Fibroblast of skin of right quadriceps (primary cell): ENCODE measurements around the gene PTDSS2.

Experiments
- DNase-seq: peaks from one replicate; pipeline ENCODE4 v3.0.0-alpha.2; 2013

PTDSS2 gene

DNA sequence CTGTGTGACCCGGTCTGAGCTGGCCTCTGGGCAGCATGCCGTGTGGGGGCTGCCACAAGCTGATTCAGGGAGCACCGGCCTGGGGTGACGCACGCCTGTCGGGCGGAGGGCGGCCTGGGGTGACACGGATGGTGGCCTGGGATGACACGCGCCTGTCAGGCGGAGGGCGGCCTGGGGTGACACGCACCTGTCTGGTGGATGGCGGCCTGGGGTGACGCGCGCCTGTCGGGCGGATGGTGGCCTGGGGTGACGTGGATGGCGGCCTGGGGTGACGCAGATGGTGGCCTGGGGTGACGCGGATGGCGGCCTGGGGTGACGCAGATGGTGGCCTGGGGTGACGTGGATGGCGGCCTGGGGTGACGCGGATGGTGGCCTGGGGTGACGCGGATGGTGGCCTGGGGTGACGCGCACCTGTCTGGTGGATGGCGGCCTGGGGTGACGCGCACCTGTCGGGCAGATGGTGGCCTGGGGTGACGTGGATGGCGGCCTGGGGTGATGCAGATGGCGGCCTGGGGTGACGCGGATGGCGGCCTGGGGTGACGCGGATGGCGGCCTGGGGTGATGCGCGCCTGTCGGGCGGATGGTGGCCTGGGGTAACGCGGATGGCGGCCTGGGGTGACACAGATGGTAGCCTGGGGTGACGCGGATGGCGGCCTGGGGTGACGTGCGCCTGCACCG, 21.5 kb downstream of the PTDSS2 start:
- DNase-seq, result no peak

- DNase-seq, result no peak
These were observed 22.2 kb downstream of the PTDSS2 start for GRCh38 chr11:472272-472671.

DNA sequence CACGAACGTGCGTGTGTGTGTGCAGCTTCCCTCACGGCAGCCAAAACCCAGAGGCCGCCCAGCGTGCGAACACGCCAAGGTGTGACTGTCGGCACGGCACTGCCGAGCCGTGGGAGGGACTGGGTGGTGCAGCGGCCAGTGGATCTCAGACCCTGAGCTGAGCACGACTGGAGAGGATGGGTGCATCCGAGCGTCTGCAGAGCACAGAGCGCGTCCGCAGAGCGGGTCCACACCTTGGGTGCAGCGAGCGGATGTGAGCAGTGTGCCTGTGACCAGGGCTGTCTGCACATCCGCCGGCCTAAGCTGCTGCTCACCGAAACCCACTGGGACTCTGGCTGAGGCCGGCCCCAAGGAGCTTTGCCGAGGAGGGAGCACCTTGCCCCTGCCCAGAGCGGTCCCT, 22.7 kb downstream of the PTDSS2 start:
- DNase-seq, result no peak

- no peak for DNase-seq
These were observed 23.3 kb downstream of the PTDSS2 start for GRCh38 chr11:473415-473814.

GRCh38 chr11:473962-474785, 24.1 kb downstream of the PTDSS2 start:
- no peak for DNase-seq

DNA sequence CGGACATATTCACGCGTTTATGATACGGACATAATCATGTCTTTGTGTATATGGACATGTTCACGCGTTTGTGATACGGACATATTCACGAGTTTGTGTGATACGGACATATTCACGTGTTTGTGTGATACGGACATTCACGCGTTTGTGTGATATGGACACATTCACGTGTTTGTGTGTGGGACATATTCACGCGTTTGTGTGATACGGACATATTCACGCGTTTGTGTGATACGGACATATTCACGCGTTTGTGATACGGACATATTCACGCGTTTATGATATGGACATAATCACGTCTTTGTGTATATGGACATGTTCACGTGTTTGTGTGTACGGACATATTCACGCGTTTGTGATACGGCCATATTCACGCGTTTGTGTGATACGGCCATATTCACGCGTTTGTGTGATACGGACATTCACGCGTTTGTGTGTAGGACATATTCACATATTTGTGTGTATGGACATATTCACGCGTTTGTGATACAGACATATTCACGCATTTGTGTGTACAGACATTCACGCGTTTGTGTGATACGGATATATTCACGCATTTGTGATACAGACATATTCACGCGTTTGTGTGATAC, 24.9 kb downstream of the PTDSS2 start:
- DNase-seq, result no peak

DNA sequence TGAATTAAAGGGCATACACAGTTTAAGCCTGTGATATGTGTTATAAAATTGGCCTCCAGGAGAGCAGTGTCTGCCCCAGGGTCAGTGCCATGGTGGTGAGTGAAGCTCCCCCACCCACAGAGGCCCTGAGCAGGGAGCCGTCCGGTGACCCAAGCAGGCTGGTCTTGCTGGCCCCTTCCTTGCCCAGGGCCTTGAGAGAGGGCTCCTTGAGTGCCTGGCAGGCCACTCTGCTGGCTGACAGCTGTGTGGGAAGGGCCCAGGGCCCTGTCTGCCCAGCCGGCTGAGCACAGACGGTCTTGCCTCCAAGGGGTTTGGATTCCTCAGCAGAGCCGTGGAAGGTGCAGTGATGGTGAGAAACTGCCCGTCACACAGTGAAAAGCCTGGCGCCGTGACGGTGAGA, 25.9 kb downstream of the PTDSS2 start:
- DNase-seq, result no peak

DNA sequence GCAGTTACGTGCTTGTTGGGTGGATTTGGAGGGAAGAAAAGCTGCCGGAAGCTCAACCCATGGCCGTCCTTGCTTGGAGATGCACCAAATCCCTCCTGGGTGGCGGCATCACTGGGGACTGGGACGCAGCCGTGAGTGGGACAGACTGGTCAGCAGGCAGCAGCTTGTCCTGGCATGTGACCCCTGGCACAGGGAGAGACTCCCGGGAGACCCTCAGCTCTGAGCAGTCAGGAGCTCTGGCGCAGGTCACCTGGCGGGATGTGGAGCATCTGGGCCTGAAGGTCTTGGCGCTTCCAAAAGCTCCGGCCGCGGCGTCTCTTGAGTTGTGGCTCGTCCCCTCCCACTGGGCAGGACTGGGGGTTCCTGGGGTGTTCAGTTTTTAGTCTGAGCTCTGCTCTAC, 26.3 kb downstream of the PTDSS2 start:
- DNase-seq, result no peak

- no peak for DNase-seq
These were observed 27.1 kb downstream of the PTDSS2 start for GRCh38 chr11:477052-477715.

GRCh38 chr11:479311-479710, 29.2 kb downstream of the PTDSS2 start:
- no peak for DNase-seq

DNA sequence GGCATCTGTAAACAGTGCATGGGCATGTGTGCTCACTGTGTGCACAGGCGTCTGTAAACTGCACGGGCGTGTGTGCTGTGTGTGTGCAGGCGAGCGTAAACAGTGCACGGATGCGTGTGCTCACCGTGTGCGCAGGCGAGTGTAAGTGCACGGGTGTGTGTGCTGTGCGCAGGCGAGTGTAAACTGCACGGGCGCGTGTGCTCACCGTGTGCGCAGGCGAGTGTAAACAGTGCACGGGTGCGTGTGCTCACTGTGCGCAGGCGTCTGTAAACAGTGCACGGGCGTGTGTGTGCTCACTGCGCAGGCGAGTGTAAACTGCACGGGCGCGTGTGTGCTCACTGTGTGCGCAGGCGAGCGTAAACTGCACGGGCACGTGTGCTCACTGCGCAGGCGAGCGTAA, 34.5 kb downstream of the PTDSS2 start:
- DNase-seq, result no peak

- DNase-seq, result no peak
These were observed 36.1 kb downstream of the PTDSS2 start for GRCh38 chr11:486189-486588.

DNA sequence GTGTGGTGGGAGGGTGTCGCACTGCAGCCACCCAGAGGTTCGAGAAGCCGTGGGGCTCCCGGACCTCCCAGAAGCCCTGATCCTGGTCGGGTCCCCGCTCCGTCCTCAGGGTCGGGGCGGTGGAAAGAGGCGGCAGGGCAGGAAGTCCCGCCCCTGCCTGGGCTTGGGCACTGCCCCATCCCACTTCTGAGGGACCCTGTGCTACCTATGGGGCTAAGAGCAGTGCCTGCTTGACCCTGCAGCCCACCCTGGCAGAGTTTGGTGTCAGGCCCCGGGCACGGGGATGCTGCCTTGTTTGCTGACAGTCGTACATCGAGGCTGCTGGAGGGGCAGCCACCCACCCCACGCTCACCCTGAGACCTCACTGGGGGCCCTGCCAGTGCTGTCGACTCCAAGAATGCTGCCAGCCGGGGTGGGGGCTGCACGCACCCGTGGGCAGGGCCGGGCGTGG, 37.5 kb downstream of the PTDSS2 start:
- DNase-seq, result no peak

DNA sequence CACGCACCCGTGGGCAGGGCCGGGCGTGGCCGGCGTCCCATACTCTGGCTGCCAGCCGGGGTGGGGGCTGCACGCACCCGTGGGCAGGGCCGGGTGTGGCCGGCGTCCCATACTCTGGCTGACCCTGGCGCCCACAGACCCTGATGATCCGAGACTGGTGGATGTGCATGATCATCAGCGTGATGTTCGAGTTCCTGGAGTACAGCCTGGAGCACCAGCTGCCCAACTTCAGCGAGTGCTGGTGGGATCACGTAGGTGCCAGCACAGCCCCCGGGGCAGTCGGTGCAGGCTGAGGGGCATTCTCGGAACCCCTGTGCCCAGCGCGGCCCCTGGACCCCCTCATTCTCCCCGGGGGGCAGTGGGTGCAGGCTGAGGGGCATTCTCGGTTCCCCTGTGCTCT, 38.0 kb downstream of the PTDSS2 start:
- no peak for DNase-seq

GRCh38 chr11:488579-488978, 38.5 kb downstream of the PTDSS2 start:
- no peak for DNase-seq

DNA sequence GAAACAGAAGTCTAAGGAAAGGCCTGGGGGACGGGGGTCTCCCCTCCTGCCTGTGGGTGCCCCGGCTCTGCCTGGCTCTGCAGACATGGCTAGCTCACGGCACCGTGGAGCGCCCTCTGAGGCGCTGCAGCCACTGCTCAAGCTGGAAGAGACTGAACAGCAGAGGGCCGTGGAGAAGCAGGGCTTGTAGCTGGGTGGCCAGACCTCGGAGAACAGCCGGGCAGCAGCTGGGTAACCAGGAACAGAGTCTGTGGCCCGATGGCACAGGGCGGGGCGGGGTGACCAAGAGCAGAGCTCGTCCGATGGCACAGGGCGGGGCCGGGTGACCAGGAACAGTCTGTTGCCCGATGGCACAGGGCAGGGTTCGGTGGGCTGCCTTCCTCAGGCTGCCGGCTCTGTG, 38.9 kb downstream of the PTDSS2 start:
- DNase-seq, result no peak

DNA sequence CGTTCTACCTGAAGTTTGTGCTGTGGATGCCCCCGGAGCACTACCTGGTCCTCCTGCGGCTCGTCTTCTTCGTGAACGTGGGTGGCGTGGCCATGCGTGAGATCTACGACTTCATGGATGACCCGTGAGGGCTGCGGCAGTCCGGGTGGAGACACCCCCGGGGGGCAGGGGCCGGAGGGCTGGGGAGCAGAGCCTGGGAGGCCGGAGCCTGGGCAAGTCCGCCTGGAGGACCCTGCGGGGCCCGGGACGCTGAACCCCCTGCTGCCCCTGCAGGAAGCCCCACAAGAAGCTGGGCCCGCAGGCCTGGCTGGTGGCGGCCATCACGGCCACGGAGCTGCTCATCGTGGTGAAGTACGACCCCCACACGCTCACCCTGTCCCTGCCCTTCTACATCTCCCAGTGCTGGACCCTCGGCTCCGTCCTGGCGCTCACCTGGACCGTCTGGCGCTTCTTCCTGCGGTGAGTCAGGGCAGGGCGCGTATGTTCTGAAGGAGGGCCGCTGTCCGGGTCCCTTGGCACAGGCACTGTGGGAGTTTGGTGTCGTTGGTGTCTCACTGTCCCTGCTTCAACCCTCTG, 39.6 kb downstream of the PTDSS2 start:
- DNase-seq, result no peak

- no peak for DNase-seq
These were observed 40.3 kb downstream of the PTDSS2 start for GRCh38 chr11:490186-490929.

- no peak for DNase-seq
These were observed 40.8 kb downstream of the PTDSS2 start for GRCh38 chr11:490930-491260.

DNA sequence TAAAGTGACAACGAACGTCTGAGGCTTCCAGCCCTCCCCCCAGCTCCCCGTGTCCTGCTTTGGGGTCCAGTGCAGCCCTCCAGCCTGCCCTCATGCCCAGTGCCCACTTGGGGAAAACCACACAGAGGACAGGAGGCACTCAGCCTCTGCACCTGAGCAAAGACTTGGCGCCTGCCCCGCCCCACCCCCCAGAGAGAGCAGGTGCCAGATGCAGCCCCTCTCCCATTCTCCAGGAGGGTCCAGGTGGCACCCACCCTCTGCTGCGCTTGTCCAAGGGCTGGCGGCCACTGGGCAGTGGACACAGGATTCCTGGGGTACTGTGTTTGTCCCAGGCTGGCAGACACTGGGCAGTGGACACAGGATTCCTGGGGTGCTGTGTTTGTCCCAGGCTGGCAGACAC, 41.3 kb downstream of the PTDSS2 start:
- no peak for DNase-seq

- no peak for DNase-seq
These were observed 42.5 kb downstream of the PTDSS2 start for GRCh38 chr11:492427-493226.
